HL-60 (cell line): ENCODE data around the gene NUCB1.

Source experiments
- CTCF ChIP-seq: IDR thresholded peaks from one replicate; pipeline ENCODE4 v1.5.1; 2011; ENCODE audit warnings: low read length, control low read depth, inconsistent platforms; ENCODE audit not compliant: insufficient read depth
- GABPA ChIP-seq: IDR thresholded peaks from 2 replicates; pipeline ENCODE4 v1.6.1; 2012; ENCODE audit warnings: low read depth
- POLR2AphosphoS5 ChIP-seq: IDR thresholded peaks from 2 replicates; pipeline ENCODE4 v1.6.1; 2012; ENCODE audit warnings: low read depth
- REST ChIP-seq: IDR thresholded peaks from 2 replicates; pipeline ENCODE4 v1.6.1; 2012; ENCODE audit warnings: low read depth; ENCODE audit not compliant: insufficient replicate concordance
- SPI1 ChIP-seq: IDR thresholded peaks from 2 replicates; pipeline ENCODE4 v1.6.1; 2012; ENCODE audit warnings: low read depth, mild to moderate bottlenecking, borderline replicate concordance

GRCh38 chr19:48906324-48906723, 6.2 kb downstream of the NUCB1 start:
- TF ChIP-seq POLR2AphosphoS5 (no peak), REST (no peak), CTCF (no peak), GABPA (no peak), SPI1 (no peak)
